Esophagus muscularis mucosa (tissue), 4 donors: ENCODE results near the gene TTC27. TPM values are rescaled to one million over a fixed set of nuclear protein-coding genes. Genes with fewer than 3 reads are reported as not detected.

Source experiments
- DNase-seq: peaks from one replicate; pipeline ENCODE4 v3.0.0-alpha.2; 2017; ENCODE audit errors: extremely low spot score
- H3K27ac ChIP-seq, 4 donors: fragments of 200-600 bp; sonication (generic); replicated peaks in 1 of 4; 1 replicate in 3 of 4; 2 replicates in 1 of 4; pipeline ENCODE4 v1.5.1; 2016 to 2019; ENCODE audit warnings: mild to moderate bottlenecking in 1 of 4
- H3K27me3 ChIP-seq, 4 donors: fragments of 200-600 bp; sonication (generic); one replicate each; pipeline versions ENCODE4 v1.5.1 to v1.6.0; 2016 to 2019
- H3K36me3 ChIP-seq, 4 donors: fragments of 200-600 bp; sonication (generic); one replicate each; pipeline ENCODE4 v1.5.1; 2016 to 2019
- H3K4me1 ChIP-seq, 4 donors: fragments of 200-600 bp; sonication (generic); one replicate each; pipeline ENCODE4 v1.5.1; 2016 to 2019
- H3K4me3 ChIP-seq, 4 donors: fragments of 200-600 bp; sonication (generic); 1 replicate in 2 of 4; 2 replicates in 2 of 4; pipeline ENCODE4 v1.5.1; 2016 to 2019; ENCODE audit warnings: mild to moderate bottlenecking in 4 of 4, moderate library complexity in 1 of 4
- H3K9me3 ChIP-seq, 4 donors: fragments of 200-600 bp; sonication (generic); 1 replicate in 3 of 4; 2 replicates in 1 of 4; pipeline ENCODE4 v1.5.1; 2016 to 2019
- CTCF ChIP-seq, 3 experiments: fragments of 200-600 bp in 2 of 3; fragments of 450-650 bp in 1 of 3; sonication (generic) in 2 of 3; IDR thresholded peaks; one replicate each; pipeline ENCODE4 v1.5.1; 2017 to 2019; ENCODE audit warnings: antibody characterized with exemption in 3 of 3, mild to moderate bottlenecking in 2 of 3, moderate library complexity in 1 of 3
- EP300 ChIP-seq: sonication (generic); formaldehyde crosslinking; IDR thresholded peaks from one replicate; pipeline ENCODE4 v1.6.1; 2017; ENCODE audit warnings: antibody characterized with exemption
- POLR2A ChIP-seq: fragments of 450-650 bp; IDR thresholded peaks from one replicate; pipeline ENCODE4 v1.6.1; 2017; ENCODE audit warnings: antibody characterized with exemption, moderate library complexity, mild to moderate bottlenecking, low read depth
- POLR2AphosphoS5 ChIP-seq, 2 donors: sonication (generic); formaldehyde crosslinking; IDR thresholded peaks; one replicate each; pipeline ENCODE4 v1.6.1; 2017; ENCODE audit warnings: antibody characterized with exemption in 2 of 2
- WGBS: methylation state at CpG from one replicate; pipeline ENCODE4 v1.1.5; 2018; 5-methylcytosine and 5-hydroxymethylcytosine counted together
- intact Hi-C: fragments of 100-400 bp; cut with DNase I; formaldehyde crosslinking; loops from one replicate; pipeline ENCODE4 v1.15.1; 2023
- total RNA-seq, 4 donors: library from RNA; depleted of rRNA; stranded (reverse); fragments of >200 nt; gene quantifications; one replicate each; pipeline versions ENCODE4 v1.1.0 to v1.2.1, GENCODE V29; 2016

The TTC27 gene
- total RNA-seq, 4 donors from 2014 or later = 9.8 to 13.7 (median 12.3) TPM

- DNase-seq = no peak
- H3K4me3 ChIP-seq = no peak overlapping the region
- 67% methylated on average over 1 of the region's 1 CpG for WGBS
- H3K9me3 ChIP-seq = no peaks in the 10 kb centered on the region
- H3K4me1 ChIP-seq = no peaks in the 10 kb centered on the region
- no peaks in the 10 kb centered on the region for H3K27me3 ChIP-seq
- TF ChIP-seq POLR2A (no peak), EP300 (no peak), POLR2AphosphoS5 (IDR thresholded peaks at IDR 0.05) (no peak), CTCF (IDR thresholded peaks at IDR 0.05) (no peak)
- H3K27ac ChIP-seq = no peak overlapping the region
- intact Hi-C loops = no loop called here
- H3K36me3 ChIP-seq = peaks cover 0 to 21% (median 11%) of the 10 kb centered on the region in 4 donors
Measured at GRCh38 chr2:32735348-32735747, 107.5 kb downstream of the TTC27 start.

- DNase-seq = no peak
- no peak overlapping the region for H3K27ac ChIP-seq
- no peak overlapping the region for H3K4me3 ChIP-seq
- TF ChIP-seq EP300 (no peak), POLR2AphosphoS5 (IDR thresholded peaks at IDR 0.05) (no peak), CTCF (IDR thresholded peaks at IDR 0.05) (no peak), POLR2A (no peak)
- no peaks in the 10 kb centered on the region for H3K27me3 ChIP-seq
- H3K4me1 ChIP-seq = peaks cover 0 to 8% (median 0%) of the 10 kb centered on the region in 4 donors
- peaks cover 0 to 26% (median 11%) of the 10 kb centered on the region in 4 donors for H3K36me3 ChIP-seq
- WGBS = 81% methylated on average over 2 of the region's 2 CpGs
- no peaks in the 10 kb centered on the region for H3K9me3 ChIP-seq
- intact Hi-C loops = no loop called here
Measured at GRCh38 chr2:32738939-32739338, 111.1 kb downstream of the TTC27 start.

GRCh38 chr2:32739664-32740063 is 111.8 kb downstream of the TTC27 start:
- DNase-seq = no peak
- H3K27me3 ChIP-seq = no peaks in the 10 kb centered on the region
- intact Hi-C loops = no loop called here
- H3K4me1 ChIP-seq = peaks cover 0 to 8% (median 0%) of the 10 kb centered on the region in 4 donors
- TF ChIP-seq EP300 (no peak), POLR2A (no peak), POLR2AphosphoS5 (IDR thresholded peaks at IDR 0.05) (no peak), CTCF (IDR thresholded peaks at IDR 0.05) (no peak)
- H3K9me3 ChIP-seq = no peaks in the 10 kb centered on the region
- no peak overlapping the region for H3K27ac ChIP-seq
- WGBS = 78% methylated on average over 2 of the region's 2 CpGs
- no peak overlapping the region for H3K4me3 ChIP-seq
- H3K36me3 ChIP-seq = peaks cover 0 to 23% (median 9%) of the 10 kb centered on the region in 4 donors

- WGBS = 100% methylated on average over 1 of the region's 1 CpG
- Histone ChIP-seq H3K27me3 (no peaks in the 10 kb centered on the region), H3K27ac (no peak overlapping the region), H3K9me3 (no peaks in the 10 kb centered on the region), H3K36me3 (peaks cover 0 to 21% (median 8%) of the 10 kb centered on the region in 4 donors), H3K4me1 (peaks cover 0 to 18% (median 0%) of the 10 kb centered on the region in 4 donors), H3K4me3 (no peak overlapping the region)
- intact Hi-C loops = no loop called here
- no peak for DNase-seq
- TF ChIP-seq EP300 (no peak), CTCF (IDR thresholded peaks at IDR 0.05) (no peak), POLR2A (no peak), POLR2AphosphoS5 (IDR thresholded peaks at IDR 0.05) (no peak)
Measured at GRCh38 chr2:32741575-32741974, 113.7 kb downstream of the TTC27 start.

GRCh38 chr2:32742376-32742775 is 114.5 kb downstream of the TTC27 start:
- TF ChIP-seq POLR2AphosphoS5 (IDR thresholded peaks at IDR 0.05) (no peak), EP300 (no peak), CTCF (IDR thresholded peaks at IDR 0.05) (no peak), POLR2A (no peak)
- no peaks in the 10 kb centered on the region for H3K9me3 ChIP-seq
- intact Hi-C loops = no loop called here
- peaks cover 0 to 13% (median 3%) of the 10 kb centered on the region in 4 donors for H3K36me3 ChIP-seq
- no peaks in the 10 kb centered on the region for H3K27me3 ChIP-seq
- DNase-seq = no peak
- WGBS = 81% methylated on average over 2 of the region's 2 CpGs
- H3K4me3 ChIP-seq = no peak overlapping the region
- peaks cover 0 to 18% (median 0%) of the 10 kb centered on the region in 4 donors for H3K4me1 ChIP-seq
- no peak overlapping the region for H3K27ac ChIP-seq
